NK-92 (cell line): ENCODE data around the gene CDKN2A.

ENCODE experiments used
- DNase-seq: peaks from one replicate; lab custom pipeline; 2025; ENCODE audit not compliant: unreplicated experiment; lab: John Stamatoyannopoulos, UW

CDKN2A gene

GRCh38 chr9:21993893-21994555, at the start of gene CDKN2A:
Gene CDKN2A (minus strand): TSS chr9:21994392.
- DNase-seq = no peak

- no peak for DNase-seq
Observed at GRCh38 chr9:22043928-22044327, 49.7 kb upstream of the CDKN2A start.

- no peak for DNase-seq
Observed at GRCh38 chr9:22041775-22042174, 47.6 kb upstream of the CDKN2A start.

GRCh38 chr9:22041344-22041743, 47.2 kb upstream of the CDKN2A start:
- no peak for DNase-seq

GRCh38 chr9:22040760-22041159, 46.6 kb upstream of the CDKN2A start:
- no peak for DNase-seq

GRCh38 chr9:22039258-22039657, 45.1 kb upstream of the CDKN2A start:
- DNase-seq = no peak

- DNase-seq = no peak
Observed at GRCh38 chr9:22037954-22038690, 43.9 kb upstream of the CDKN2A start.

- no peak for DNase-seq
Observed at GRCh38 chr9:22036866-22037626, 42.9 kb upstream of the CDKN2A start.

GRCh38 chr9:22035591-22036011, 41.4 kb upstream of the CDKN2A start:
- DNase-seq = no peak

GRCh38 chr9:22033012-22033630, 38.9 kb upstream of the CDKN2A start:
- no peak for DNase-seq

- no peak for DNase-seq
Observed at GRCh38 chr9:22031655-22032411, 37.6 kb upstream of the CDKN2A start.

GRCh38 chr9:22030101-22030598, 36.0 kb upstream of the CDKN2A start:
- no peak for DNase-seq

- DNase-seq = no peak
Observed at GRCh38 chr9:22029231-22029630, 35.0 kb upstream of the CDKN2A start.

GRCh38 chr9:22028394-22028793, 34.2 kb upstream of the CDKN2A start:
- no peak for DNase-seq

- no peak for DNase-seq
Observed at GRCh38 chr9:22026696-22027095, 32.5 kb upstream of the CDKN2A start.

GRCh38 chr9:22022396-22022795, 28.2 kb upstream of the CDKN2A start:
- no peak for DNase-seq

GRCh38 chr9:22010866-22011625, 16.9 kb upstream of the CDKN2A start:
- no peak for DNase-seq

- no peak for DNase-seq
Observed at GRCh38 chr9:22009506-22009867, 15.3 kb upstream of the CDKN2A start.

- no peak for DNase-seq
Observed at GRCh38 chr9:22008717-22009505, 14.7 kb upstream of the CDKN2A start, which contains the start of gene CDKN2B. Gene CDKN2B (minus strand): TSS chr9:22009305. CDS start chr9:22008953, 352 bp downstream.
